ENCODE measurements around the gene GYS1. TPM values are rescaled to one million over a fixed set of nuclear protein-coding genes. Genes with fewer than 3 reads are reported as not detected.

Gene GYS1
- total and polyA plus RNA-seq, 2 experiments from 2014 or later, result 155 to 195 TPM

DNA sequence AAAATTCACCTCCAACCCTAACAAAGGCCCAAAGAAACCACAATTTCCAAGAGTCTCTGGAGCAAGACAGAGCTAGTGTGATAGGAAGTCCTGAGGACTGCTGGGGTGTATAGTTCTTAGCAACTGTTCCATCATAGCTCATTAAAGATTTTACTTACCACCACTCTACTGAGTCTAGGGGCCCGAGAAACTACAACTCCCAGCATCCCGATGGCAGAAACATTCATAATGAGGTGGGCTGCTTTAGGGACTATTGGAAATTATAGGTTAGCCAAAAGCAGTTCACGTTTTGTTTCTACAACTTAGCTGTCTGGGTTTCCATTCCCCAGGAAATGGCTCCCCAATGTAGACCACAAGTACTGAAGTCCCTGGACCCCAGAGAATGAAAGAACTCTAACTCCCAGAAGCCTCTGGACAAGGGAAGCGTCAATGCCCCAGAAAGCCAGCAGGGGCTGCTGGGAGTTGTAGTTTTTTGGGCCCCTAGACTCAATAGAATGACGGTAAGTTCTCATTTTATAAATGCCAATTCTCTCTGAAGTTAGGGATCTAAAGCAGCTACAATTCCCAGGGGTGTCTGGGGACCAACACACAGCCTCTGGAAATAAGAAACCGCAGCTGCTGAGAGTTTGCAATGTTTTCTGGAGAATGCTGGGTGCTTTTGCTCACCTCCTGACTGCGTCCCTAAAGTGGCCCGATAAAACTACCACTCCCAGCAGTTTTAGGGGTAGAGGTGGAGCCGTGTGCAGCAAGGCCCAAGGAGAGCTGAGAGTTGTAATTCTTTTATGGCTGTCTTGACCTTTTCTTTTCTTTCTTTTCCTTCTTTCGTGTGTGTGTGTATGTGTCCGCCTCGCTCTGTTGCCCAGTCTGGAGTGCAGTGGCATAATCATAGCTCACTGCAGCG lies 16.9 kb downstream of the GYS1 start:
- H3K36me3 ChIP-seq, result peaks cover 30% of the 10 kb centered on the region
- peaks cover 2% of the 10 kb centered on the region for H3K4me1 ChIP-seq (ENCODE audit: low read depth)
- peak in 1 of 2 donors; percentile 42 for DNase-seq (ENCODE audit: low read depth in 1 of 2, low spot score in 1 of 2)
- no peak overlapping the region for H3K4me3 ChIP-seq
- TF ChIP-seq, protein P1, sequence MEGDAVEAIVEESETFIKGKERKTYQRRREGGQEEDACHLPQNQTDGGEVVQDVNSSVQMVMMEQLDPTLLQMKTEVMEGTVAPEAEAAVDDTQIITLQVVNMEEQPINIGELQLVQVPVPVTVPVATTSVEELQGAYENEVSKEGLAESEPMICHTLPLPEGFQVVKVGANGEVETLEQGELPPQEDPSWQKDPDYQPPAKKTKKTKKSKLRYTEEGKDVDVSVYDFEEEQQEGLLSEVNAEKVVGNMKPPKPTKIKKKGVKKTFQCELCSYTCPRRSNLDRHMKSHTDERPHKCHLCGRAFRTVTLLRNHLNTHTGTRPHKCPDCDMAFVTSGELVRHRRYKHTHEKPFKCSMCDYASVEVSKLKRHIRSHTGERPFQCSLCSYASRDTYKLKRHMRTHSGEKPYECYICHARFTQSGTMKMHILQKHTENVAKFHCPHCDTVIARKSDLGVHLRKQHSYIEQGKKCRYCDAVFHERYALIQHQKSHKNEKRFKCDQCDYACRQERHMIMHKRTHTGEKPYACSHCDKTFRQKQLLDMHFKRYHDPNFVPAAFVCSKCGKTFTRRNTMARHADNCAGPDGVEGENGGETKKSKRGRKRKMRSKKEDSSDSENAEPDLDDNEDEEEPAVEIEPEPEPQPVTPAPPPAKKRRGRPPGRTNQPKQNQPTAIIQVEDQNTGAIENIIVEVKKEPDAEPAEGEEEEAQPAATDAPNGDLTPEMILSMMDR (IDR thresholded peaks at IDR 0.05; ENCODE audit: low read depth, low read length), result peak; percentile 19
- H3K9me3 ChIP-seq (ENCODE audit: low read depth), result no peaks in the 10 kb centered on the region
- H3K27me3 ChIP-seq, result no peaks in the 10 kb centered on the region
- no peak overlapping the region for H3K27ac ChIP-seq

DNA sequence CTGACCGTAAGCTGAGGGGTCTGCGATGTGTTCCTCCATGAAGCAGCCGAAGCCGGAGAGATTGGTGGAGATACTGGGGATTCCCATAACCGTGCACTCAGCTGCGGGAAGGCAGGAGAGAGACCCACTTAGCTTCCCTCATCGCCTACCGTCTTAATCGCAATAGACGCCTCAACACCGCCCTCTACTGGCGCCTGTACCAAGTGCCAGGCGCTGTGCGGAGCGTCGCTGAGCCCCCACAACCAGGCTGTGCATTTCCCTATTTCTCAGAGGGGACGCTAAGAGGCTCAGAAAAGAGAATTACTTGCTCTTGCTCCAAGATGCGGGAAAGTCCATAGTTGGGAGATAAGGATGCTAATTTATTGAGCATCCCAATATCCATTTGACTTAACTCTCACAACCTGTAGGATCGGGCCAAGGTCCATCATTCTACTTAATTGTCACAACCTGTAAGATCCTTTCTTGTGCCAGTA lies 22.1 kb downstream of the GYS1 start:
- DNase-seq (ENCODE audit: low read depth in 1 of 2, low spot score in 1 of 2), result peak; percentile 87 to 94
- peaks cover 51% of the 10 kb centered on the region for H3K36me3 ChIP-seq
- H3K4me1 ChIP-seq (ENCODE audit: low read depth), result peaks cover 3% of the 10 kb centered on the region
- no peak overlapping the region for H3K4me3 ChIP-seq
- no peaks in the 10 kb centered on the region for H3K9me3 ChIP-seq (ENCODE audit: low read depth)
- no peak overlapping the region for H3K27ac ChIP-seq
- H3K27me3 ChIP-seq, result no peaks in the 10 kb centered on the region
- TF ChIP-seq, protein P1 (IDR thresholded peaks at IDR 0.05; ENCODE audit: low read depth, low read length), result peak; percentile 94

- no peaks in the 10 kb centered on the region for H3K9me3 ChIP-seq (ENCODE audit: low read depth)
- TF ChIP-seq, protein P1 (IDR thresholded peaks at IDR 0.05; ENCODE audit: low read depth, low read length), result no peak
- H3K4me1 ChIP-seq (ENCODE audit: low read depth), result peaks cover 3% of the 10 kb centered on the region
- no peak overlapping the region for H3K27ac ChIP-seq
- H3K36me3 ChIP-seq, result peaks cover 51% of the 10 kb centered on the region
- no peaks in the 10 kb centered on the region for H3K27me3 ChIP-seq
- H3K4me3 ChIP-seq, result no peak overlapping the region
- DNase-seq (ENCODE audit: low read depth in 1 of 2, low spot score in 1 of 2), result no peak
These were observed 22.9 kb downstream of the GYS1 start for GRCh38 chr19:48970139-48970766.

DNA sequence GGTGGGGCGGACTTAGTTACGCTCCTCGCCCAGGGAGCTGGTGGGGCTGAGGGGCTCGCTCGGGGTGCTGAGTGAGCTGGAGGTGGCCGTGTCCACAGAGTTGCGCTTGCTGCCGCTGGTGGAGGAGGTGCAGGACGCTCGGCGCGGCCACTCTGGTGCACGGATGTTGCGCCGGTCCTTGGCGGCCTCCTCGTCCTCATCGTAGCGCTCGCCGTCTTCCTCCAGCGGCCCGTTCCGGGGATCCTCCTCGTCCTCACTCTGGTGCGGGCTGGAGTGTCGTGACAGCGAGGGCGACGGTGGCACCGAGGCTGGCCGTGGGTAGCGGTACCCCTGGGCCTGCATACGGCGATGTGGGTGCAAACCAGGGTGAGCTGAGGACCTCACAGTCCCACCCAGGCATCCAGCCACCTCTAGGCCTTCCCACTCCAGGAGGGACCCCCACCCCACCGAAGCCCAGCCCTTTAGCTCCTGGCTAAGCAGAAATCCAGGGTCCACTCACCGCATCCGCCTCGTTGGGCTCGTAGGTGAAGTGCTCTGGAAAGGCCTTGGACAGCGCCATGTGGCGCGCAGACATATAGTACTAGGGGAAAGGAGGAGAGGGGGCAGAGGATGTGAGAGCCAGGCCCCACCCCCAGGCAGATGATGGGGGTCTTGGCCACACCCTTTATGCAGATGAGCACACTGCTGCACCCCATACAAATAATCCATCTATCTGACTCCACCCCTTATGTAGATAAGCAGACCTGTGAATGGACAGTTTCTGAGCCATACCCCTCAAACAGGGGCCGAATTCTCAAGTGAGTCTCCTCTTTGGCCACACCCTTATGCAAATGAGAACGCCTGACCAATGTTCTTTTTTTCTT lies 23.6 kb downstream of the GYS1 start:
- no peak for DNase-seq (ENCODE audit: low read depth in 1 of 2, low spot score in 1 of 2)
- Histone ChIP-seq H3K27me3 (no peaks in the 10 kb centered on the region), H3K4me1 (ENCODE audit: low read depth) (peaks cover 6% of the 10 kb centered on the region), H3K4me3 (no peak overlapping the region), H3K36me3 (peaks cover 51% of the 10 kb centered on the region), H3K9me3 (ENCODE audit: low read depth) (no peaks in the 10 kb centered on the region), H3K27ac (no peak overlapping the region)
- TF ChIP-seq, protein P1 (IDR thresholded peaks at IDR 0.05; ENCODE audit: low read depth, low read length), result no peak

GRCh38 chr19:48968813-48969218 lies 24.3 kb downstream of the GYS1 start:
- Histone ChIP-seq H3K27ac (no peak overlapping the region), H3K9me3 (ENCODE audit: low read depth) (no peaks in the 10 kb centered on the region), H3K4me3 (no peak overlapping the region), H3K36me3 (peaks cover 46% of the 10 kb centered on the region), H3K4me1 (ENCODE audit: low read depth) (peaks cover 12% of the 10 kb centered on the region), H3K27me3 (no peaks in the 10 kb centered on the region)
- no peak for DNase-seq (ENCODE audit: low read depth in 1 of 2, low spot score in 1 of 2)
- TF ChIP-seq, protein P1 (IDR thresholded peaks at IDR 0.05; ENCODE audit: low read depth, low read length), result no peak

Data from cardiac muscle cell (in vitro differentiated cells and primary cell).